Pancreas (tissue), 10 donors: ENCODE measurements around the gene PCDHGA1. TPM values are rescaled to one million over a fixed set of nuclear protein-coding genes. Genes with fewer than 3 reads are reported as not detected.

Source experiments
- ATAC-seq, 4 donors: fragments of 200-7000 bp; cut with Tn5 transposase; one replicate each; pipeline versions ENCODE4 v1.8.0 to v1.9.1; 2020; ENCODE audit warnings: mild to moderate bottlenecking in 4 of 4, moderate library complexity in 4 of 4
- DNase-seq, 6 donors: peaks; one replicate each; pipeline ENCODE4 v3.0.0-alpha.2; 2020
- FAIRE-seq: peaks from 2 replicates; lab custom pipeline; 2012; peaks lifted over from hg19 to GRCh38; lab: Jason Lieb, UNC
- H3K27ac ChIP-seq, 4 donors: fragments of 200-600 bp; sonication (generic); 1 replicate in 3 of 4; 2 replicates in 1 of 4; pipeline versions ENCODE4 v1.5.0 to v1.8.0; 2020
- H3K27me3 ChIP-seq, 4 donors: fragments of 200-600 bp; one replicate each; pipeline ENCODE4 v1.8.0; 2021
- H3K36me3 ChIP-seq, 3 donors: fragments of 200-600 bp; sonication (generic) in 1 of 3; one replicate each; pipeline versions ENCODE4 v1.5.0 to v1.8.0; 2020 to 2021
- H3K4me1 ChIP-seq, 3 donors: fragments of 200-600 bp; one replicate each; pipeline ENCODE4 v1.8.0; 2021
- H3K4me3 ChIP-seq, 4 donors: fragments of 200-600 bp; sonication (generic) in 2 of 4; one replicate each; pipeline versions ENCODE4 v1.5.0 to v1.8.0; 2020 to 2021
- H3K9me3 ChIP-seq, 4 donors: fragments of 200-600 bp; one replicate each; pipeline ENCODE4 v1.8.0; 2021
- CTCF ChIP-seq, 4 donors: fragments of 200-600 bp; sonication (generic) in 3 of 4; IDR thresholded peaks; one replicate each; pipeline versions ENCODE4 v1.5.0 to v1.8.0; 2021; ENCODE audit warnings: antibody characterized with exemption in 4 of 4
- WGBS, 2 donors: extraction: QIAGEN DNeasy Blood & Tissue Kit; methylation state at CpG; one replicate each; pipeline ENCODE4 v1.1.7; 2013; 5-methylcytosine and 5-hydroxymethylcytosine counted together
- intact Hi-C, 3 donors: fragments of 100-400 bp; cut with DNase I; formaldehyde crosslinking; loops; one replicate each; pipeline versions ENCODE4 v1.11.1 to v1.14.2; 2022
- polyA plus RNA-seq, 2 donors: library from polyadenylated mRNA; stranded (reverse); fragments of 200-250 nt; gene quantifications; one replicate each; pipeline ENCODE4 v1.2.3, GENCODE V29; 2013
- total RNA-seq, 6 donors: library from RNA; stranded (reverse); fragmentation: NEBNext Ultra II Directional in 4 of 6; extraction: Animal tissue kit (Norgen Biotek cat#: 25700) in 4 of 6; gene quantifications; one replicate each; pipeline versions ENCODE4 v1.2.1 to v1.2.4, GENCODE V29; 2021 to 2023
- donor health status: healthy with polysubstance abuse.
- donor health status: DM: no; HTN: no; CAD: no; lungs with moderate emphysema.
- donor health status: DM: no; HTN: no; CAD: no.
- donor health status: control.
- donor health status: control.
- donor health status: Bipolar disorder and iron deficiency.
- donor health status: DM: yes; HTN: yes; CAD: no.
- donor health status: DM: no; HTN: no; CAD: no.
- donor health status: DM: no; HTN: no; CAD: no.
- donor health status: DM: yes; HTN: yes; CAD: no.

The PCDHGA1 gene
- total and polyA plus RNA-seq, 8 donors, result 0.19 to 0.67 (median 0.32) TPM

- Histone ChIP-seq H3K4me1 (peaks cover 12 to 21% (median 20%) of the 10 kb centered on the region in 3 donors), H3K9me3 (no peaks in the 10 kb centered on the region), H3K36me3 (no peaks in the 10 kb centered on the region), H3K27ac (peak overlapping the region in 2 of 4 donors; percentile 91 to 93), H3K4me3 (no peak overlapping the region), H3K27me3 (no peaks in the 10 kb centered on the region)
- TF ChIP-seq CTCF (IDR thresholded peaks at IDR 0.05), result peak; percentile 54 to 68 (median 61)
- intact Hi-C loops, result loop anchor here in 1 of 3 donors (10.0 kb wide), 1 partner anchor 153 kb away; the partner anchor contains the start of genes PCDHGA9 and PCDHGB6
- peak; percentile 78 for FAIRE-seq
- DNase-seq, result peak; percentile 50 to 82 (median 73)
- WGBS, 2 donors, result 58 to 62% methylated on average over 11 of the region's 11 CpGs
- ATAC-seq, result peak; percentile 41 to 55 (median 51)
Measured at GRCh38 chr5:141557681-141558136, 227.4 kb downstream of the PCDHGA1 start.

- H3K9me3 ChIP-seq, result no peaks in the 10 kb centered on the region
- FAIRE-seq (no peak), ATAC-seq (no peak), DNase-seq (no peak)
- no peak for TF ChIP-seq CTCF (IDR thresholded peaks at IDR 0.05)
- peak overlapping the region in 2 of 4 donors; percentile 91 to 93 for H3K27ac ChIP-seq
- intact Hi-C loops, result loop anchor here in 1 of 3 donors (10.0 kb wide), 1 partner anchor 153 kb away; the partner anchor contains the start of genes PCDHGA9 and PCDHGB6
- no peaks in the 10 kb centered on the region for H3K36me3 ChIP-seq
- no peaks in the 10 kb centered on the region for H3K27me3 ChIP-seq
- no peak overlapping the region for H3K4me3 ChIP-seq
- 77 to 81% methylated on average over 6 of the region's 6 CpGs for WGBS, 2 donors
- H3K4me1 ChIP-seq, result peaks cover 12 to 21% (median 20%) of the 10 kb centered on the region in 3 donors
Measured at GRCh38 chr5:141558150-141558549, 227.8 kb downstream of the PCDHGA1 start.

- no peak for TF ChIP-seq CTCF (IDR thresholded peaks at IDR 0.05)
- Histone ChIP-seq H3K27me3 (no peaks in the 10 kb centered on the region), H3K9me3 (no peaks in the 10 kb centered on the region), H3K27ac (peak overlapping the region; percentile 26 to 93 (median 82)), H3K36me3 (no peaks in the 10 kb centered on the region), H3K4me3 (no peak overlapping the region), H3K4me1 (peaks cover 12 to 28% (median 22%) of the 10 kb centered on the region in 3 donors)
- intact Hi-C loops, result loop anchor here in 1 of 3 donors (10.0 kb wide), 1 partner anchor 155 kb away; the partner anchor contains the start of genes PCDHGA9 and PCDHGB6
- FAIRE-seq (no peak), ATAC-seq (peak in 2 of 4 donors; percentile 6 to 29), DNase-seq (no peak)
Measured at GRCh38 chr5:141559461-141559860, 229.1 kb downstream of the PCDHGA1 start.

- no peak for TF ChIP-seq CTCF (IDR thresholded peaks at IDR 0.05)
- ATAC-seq, result peak; percentile 63 to 78 (median 72)
- no peaks in the 10 kb centered on the region for H3K36me3 ChIP-seq
- H3K27me3 ChIP-seq, result no peaks in the 10 kb centered on the region
- intact Hi-C loops, result loop anchor here in 1 of 3 donors (10.0 kb wide), 2 partner anchors 355 to 475 kb away; partner anchors contain the start of gene PCDHB12
- peak overlapping the region; percentile 63 to 93 (median 82) for H3K27ac ChIP-seq
- no peaks in the 10 kb centered on the region for H3K9me3 ChIP-seq
- FAIRE-seq, result no peak
- peaks cover 12 to 29% (median 24%) of the 10 kb centered on the region in 3 donors for H3K4me1 ChIP-seq
- DNase-seq, result peak in 3 of 6 donors; percentile 39 to 47 (median 46)
- peak overlapping the region in 1 of 4 donors; percentile 12 for H3K4me3 ChIP-seq
Measured at GRCh38 chr5:141560151-141560550, 229.8 kb downstream of the PCDHGA1 start.
